Right cardiac atrium (tissue), 5 donors: ENCODE data around the gene SLX4IP. TPM values are rescaled to one million over a fixed set of nuclear protein-coding genes. Genes with fewer than 3 reads are reported as not detected.

Source experiments
- ATAC-seq, 2 donors: fragments of 200-7000 bp; cut with Tn5 transposase; one replicate each; pipeline versions ENCODE4 v1.8.0 to v1.9.1; 2020; ENCODE audit warnings: moderate library complexity in 2 of 2, mild to moderate bottlenecking in 1 of 2
- DNase-seq, 3 donors: peaks; one replicate each; pipeline ENCODE4 v3.0.0-alpha.2; 2020
- H3K27ac ChIP-seq: one replicate; pipeline ENCODE4 v1.5.1; 2013; ENCODE audit warnings: mild to moderate bottlenecking, low read length, control low read depth, moderate library complexity
- H3K27me3 ChIP-seq: one replicate; pipeline ENCODE4 v1.6.1; 2013; ENCODE audit not compliant: control insufficient read depth, insufficient read depth
- H3K4me1 ChIP-seq: one replicate; pipeline ENCODE4 v1.6.1; 2013; ENCODE audit warnings: low read length; ENCODE audit not compliant: control insufficient read depth, insufficient read depth
- H3K4me3 ChIP-seq: one replicate; pipeline ENCODE4 v1.5.1; 2013; ENCODE audit warnings: low read length, control low read depth
- H3K9me3 ChIP-seq: one replicate; pipeline ENCODE4 v1.6.1; 2013; ENCODE audit warnings: low read length; ENCODE audit not compliant: control insufficient read depth
- WGBS: extraction: QIAGEN DNeasy Blood & Tissue Kit; methylation state at CpG from one replicate; pipeline ENCODE4 v1.1.7; 2013; 5-methylcytosine and 5-hydroxymethylcytosine counted together
- intact Hi-C, 4 donors: fragments of 100-400 bp; cut with DNase I; formaldehyde crosslinking; loops; one replicate each; pipeline versions ENCODE4 v1.11.0 to v1.14.0; 2022 to 2023
- polyA plus RNA-seq: library from polyadenylated mRNA; stranded (reverse); fragments of 200-250 nt; gene quantifications from one replicate; pipeline ENCODE4 v1.2.3, GENCODE V29; 2013
- total RNA-seq, 4 donors: library from RNA; stranded (reverse); fragmentation: NEBNext Ultra II Directional; extraction: Animal tissue kit (Norgen Biotek cat#: 25700); gene quantifications; one replicate each; pipeline ENCODE4 v1.2.1, GENCODE V29; 2021
- donor health status: healthy with polysubstance abuse.
- donor health status: DM: no; HTN: yes; CAD: no.
- donor health status: DM: no; HTN: no; CAD: no.
- donor health status: DM: no; HTN: yes; CAD: no; lungs with severe emphysema.
- donor health status: DM: yes; HTN: yes; CAD: no.

The SLX4IP gene
- total and polyA plus RNA-seq, 5 donors, result 1.3 to 3.2 (median 2.5) TPM

DNA sequence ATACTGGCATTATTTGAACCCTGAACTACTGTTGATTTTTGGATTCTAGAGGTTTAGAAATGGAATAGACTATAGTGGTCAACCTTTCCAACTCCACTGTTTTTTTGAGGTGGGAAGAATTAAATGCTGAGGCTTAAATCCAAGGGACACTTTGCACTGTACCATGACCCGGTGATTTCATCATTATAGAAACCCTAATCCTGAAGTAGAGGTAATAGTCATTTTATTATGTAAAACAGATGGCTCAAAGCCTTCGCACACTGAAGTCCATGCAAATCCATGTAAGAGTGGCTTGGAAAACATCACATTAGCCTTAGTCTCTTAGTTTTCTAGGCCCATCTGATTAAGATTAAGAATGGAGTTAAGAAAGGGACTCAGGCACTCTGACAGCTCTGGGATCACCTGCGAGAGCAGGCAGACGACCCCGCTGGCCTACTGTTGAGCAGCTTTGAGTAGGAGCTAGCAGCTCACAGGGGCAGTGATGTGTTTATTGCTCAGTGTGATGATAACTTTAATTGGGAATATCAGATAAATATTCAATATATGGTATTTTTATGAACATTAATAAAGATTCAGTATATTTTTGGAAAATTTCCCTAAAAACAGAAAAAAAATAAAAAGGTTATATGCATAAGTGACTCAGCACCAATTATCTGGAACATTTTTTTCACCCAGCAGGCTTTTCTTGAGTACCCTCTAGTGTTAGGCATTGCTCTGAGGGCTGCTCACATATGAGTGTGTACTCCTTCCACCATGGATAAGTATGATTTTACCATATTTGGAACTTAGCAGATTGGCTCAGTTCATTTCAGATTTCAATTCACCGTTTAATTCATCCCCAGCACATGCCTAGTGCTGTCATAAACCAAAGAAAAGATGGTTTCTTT is 13.4 kb downstream of the SLX4IP start:
- DNase-seq (no peak), ATAC-seq (no peak)
- Histone ChIP-seq H3K9me3 (no peaks in the 10 kb centered on the region), H3K4me1 (no peaks in the 10 kb centered on the region), H3K4me3 (no peak overlapping the region), H3K27ac (no peak overlapping the region), H3K27me3 (no peaks in the 10 kb centered on the region)
- intact Hi-C loops, result no loop called here
- WGBS, result 95% methylated on average over 6 of the region's 6 CpGs

DNA sequence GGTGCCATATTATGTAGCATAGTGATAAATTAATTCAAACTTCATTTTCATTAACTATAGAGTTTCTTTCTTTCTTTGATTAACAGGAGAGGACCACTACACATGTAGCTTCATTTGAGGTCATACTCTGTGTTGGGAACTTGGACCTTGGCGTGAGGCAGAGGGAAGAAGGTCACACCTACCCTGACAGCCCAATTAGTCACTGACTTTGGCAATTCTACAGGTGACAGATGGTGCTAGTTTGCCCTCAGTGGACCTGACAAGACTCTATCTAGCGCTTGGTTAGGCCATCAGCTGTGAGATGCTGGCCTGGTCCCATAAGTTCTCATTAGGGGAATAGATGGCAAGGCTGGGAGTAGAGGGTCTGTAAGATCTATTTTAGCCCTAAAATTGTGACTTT is 14.2 kb downstream of the SLX4IP start:
- WGBS, result 97% methylated on average over 2 of the region's 2 CpGs

DNA sequence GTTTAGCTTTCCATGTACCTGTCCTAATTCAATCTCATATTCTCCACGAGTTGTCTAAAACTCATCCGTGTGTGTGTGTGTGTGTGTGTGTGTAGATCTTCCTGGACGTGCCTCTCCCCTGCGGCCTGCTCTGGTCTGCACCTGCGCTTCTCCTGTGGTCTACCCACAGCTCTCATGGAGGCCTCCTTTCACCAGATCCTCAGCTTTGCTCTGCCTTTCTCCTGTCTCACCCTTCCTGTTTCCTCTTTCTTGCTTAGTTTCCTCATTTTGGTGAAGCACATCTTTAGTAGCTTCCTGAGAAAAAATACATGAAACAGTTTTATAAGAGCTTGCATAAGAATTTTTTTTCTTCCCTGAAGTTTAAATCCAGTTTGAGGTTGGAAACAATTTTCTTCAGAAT is 18.1 kb downstream of the SLX4IP start:
- DNase-seq (no peak), ATAC-seq (peak in 1 of 2 donors; percentile 45)
- Histone ChIP-seq H3K27ac (no peak overlapping the region), H3K27me3 (no peaks in the 10 kb centered on the region), H3K4me1 (no peaks in the 10 kb centered on the region), H3K4me3 (no peak overlapping the region), H3K9me3 (no peaks in the 10 kb centered on the region)
- intact Hi-C loops, result no loop called here
- 60% methylated on average over 5 of the region's 5 CpGs for WGBS

More for the DNA sequence above, 14.2 kb downstream of the SLX4IP start:
- no peak for ATAC-seq
- Histone ChIP-seq H3K4me3 (no peak overlapping the region), H3K9me3 (no peaks in the 10 kb centered on the region), H3K27me3 (no peaks in the 10 kb centered on the region), H3K27ac (no peak overlapping the region), H3K4me1 (no peaks in the 10 kb centered on the region)
- intact Hi-C loops, result no loop called here
- no peak for DNase-seq

DNA sequence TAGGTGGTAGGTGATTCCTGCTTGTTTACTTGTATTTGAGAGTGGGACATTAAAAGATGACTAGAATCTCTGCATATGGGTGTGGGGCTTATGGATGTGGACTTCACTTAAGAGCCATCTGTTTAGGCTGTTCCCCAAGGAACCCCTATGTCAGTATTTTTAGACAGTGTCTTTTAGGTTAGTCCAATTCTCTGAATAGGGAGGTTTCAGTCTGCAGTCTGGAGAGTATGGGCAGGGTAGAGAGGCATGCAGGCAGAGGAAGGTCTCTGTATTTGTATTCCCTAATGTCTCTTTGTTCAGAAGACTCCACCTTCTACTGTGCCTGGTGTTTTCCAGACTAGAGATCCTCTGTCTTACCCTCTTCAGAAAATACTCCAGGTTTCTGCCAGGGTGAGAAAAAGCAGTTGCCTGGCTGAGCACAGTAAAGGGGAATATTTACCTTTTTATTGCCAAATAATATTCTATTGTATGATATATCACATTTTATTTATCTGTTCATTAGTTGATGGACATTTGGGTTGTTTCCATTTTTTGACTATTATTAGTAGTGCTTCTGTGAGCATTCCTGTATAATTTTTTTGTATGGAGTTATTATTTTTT is 19.1 kb downstream of the SLX4IP start:
- DNase-seq, result no peak
- ATAC-seq, result no peak
- intact Hi-C loops, result no loop called here
- Histone ChIP-seq H3K4me3 (no peak overlapping the region), H3K4me1 (no peaks in the 10 kb centered on the region), H3K9me3 (no peaks in the 10 kb centered on the region), H3K27ac (no peak overlapping the region), H3K27me3 (no peaks in the 10 kb centered on the region)

DNA sequence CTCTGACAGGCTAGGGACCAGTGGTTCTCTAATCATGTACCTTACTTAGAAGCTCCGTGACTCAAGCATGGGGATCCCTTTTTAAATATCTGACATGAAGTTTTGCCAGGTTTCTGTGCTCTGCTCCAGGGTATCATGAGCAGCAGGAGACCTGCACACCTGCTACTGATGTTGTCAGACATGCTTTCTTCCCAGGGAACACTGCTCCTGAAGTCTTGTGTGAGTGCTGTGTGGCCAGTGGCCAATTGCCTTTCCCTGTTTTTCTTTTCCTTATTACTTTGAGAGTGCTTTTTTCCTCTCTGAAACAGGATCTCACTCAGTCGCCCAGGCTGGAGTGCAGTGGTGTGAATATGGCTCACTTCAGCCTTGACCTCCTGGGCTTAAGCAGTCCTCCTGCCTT is 26.4 kb downstream of the SLX4IP start:
- Histone ChIP-seq H3K9me3 (no peaks in the 10 kb centered on the region), H3K4me1 (no peaks in the 10 kb centered on the region), H3K4me3 (no peak overlapping the region), H3K27ac (no peak overlapping the region), H3K27me3 (no peaks in the 10 kb centered on the region)
- DNase-seq (no peak), ATAC-seq (no peak)
- intact Hi-C loops, result no loop called here
- WGBS, result 97% methylated on average over 2 of the region's 2 CpGs

DNA sequence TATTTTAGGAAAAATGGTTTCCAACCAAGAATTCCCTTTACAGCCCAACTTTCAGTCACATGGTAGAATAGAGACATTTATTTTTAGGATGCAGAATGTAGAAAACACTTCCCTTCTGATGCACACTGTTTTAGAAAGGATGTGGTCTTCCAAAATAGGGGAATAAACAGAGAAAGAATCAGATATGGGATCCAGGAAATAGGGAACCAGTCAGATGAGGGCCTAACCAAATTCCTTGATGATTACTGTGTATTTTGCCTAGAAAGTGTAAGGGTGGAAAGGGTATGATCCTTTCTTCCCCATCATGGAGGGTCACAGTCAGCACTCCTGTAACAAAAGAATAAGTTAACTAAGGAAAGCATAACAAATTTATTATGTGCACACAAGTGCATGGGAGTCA is 27.4 kb downstream of the SLX4IP start:
- Histone ChIP-seq H3K4me1 (no peaks in the 10 kb centered on the region), H3K27ac (no peak overlapping the region), H3K27me3 (no peaks in the 10 kb centered on the region), H3K9me3 (no peaks in the 10 kb centered on the region), H3K4me3 (no peak overlapping the region)
- ATAC-seq (no peak), DNase-seq (no peak)
- intact Hi-C loops, result no loop called here

DNA sequence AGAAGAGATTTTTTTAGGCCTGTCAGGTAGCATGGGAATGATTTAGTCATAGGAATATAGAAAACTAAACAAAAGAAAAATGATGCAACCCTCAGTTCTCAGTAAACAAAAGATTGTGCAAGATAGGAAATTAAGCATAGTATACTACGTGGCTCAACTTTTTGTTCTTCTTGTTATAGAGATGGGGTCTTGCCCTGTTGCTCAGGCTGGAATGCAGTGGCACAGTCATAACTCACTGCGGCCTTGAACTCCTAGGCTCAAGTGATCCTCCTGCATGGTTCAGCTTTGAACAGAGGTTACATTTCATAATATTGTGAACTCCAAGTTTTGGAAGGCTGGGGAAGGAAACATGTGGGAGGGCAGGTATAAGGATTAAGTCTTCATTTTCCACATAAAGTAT is 28.5 kb downstream of the SLX4IP start:
- Histone ChIP-seq H3K4me1 (no peaks in the 10 kb centered on the region), H3K4me3 (no peak overlapping the region), H3K9me3 (no peaks in the 10 kb centered on the region), H3K27ac (no peak overlapping the region), H3K27me3 (no peaks in the 10 kb centered on the region)
- WGBS, result 92% methylated on average over 2 of the region's 2 CpGs
- DNase-seq (no peak), ATAC-seq (no peak)
- intact Hi-C loops, result no loop called here

DNA sequence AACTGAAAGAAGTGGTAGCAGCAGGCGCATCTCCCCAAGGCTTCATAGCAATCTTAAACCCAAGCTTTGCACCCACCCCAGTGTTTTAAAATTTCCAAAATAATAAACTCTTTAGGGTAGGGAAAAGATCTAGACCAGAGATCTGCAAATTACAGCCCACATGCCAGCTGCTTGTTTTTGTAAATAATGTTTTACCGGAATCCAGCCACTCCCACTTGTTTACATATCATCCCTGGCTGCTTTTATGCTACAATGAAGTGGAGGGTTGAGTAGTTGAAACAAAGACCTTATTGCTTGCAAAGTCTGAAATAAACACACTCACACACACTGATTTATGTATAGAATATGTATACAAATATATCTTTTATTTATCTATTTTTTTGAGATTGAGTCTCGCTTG is 30.0 kb downstream of the SLX4IP start:
- H3K4me3 ChIP-seq, result no peak overlapping the region
- intact Hi-C loops, result loop anchor here in 1 of 4 donors (5.0 kb wide), 1 partner anchor 1077 kb away; no protein-coding TSS in a partner anchor
- WGBS, result 93% methylated on average over 3 of the region's 3 CpGs
- no peaks in the 10 kb centered on the region for H3K4me1 ChIP-seq
- H3K27ac ChIP-seq, result no peak overlapping the region
- H3K27me3 ChIP-seq, result no peaks in the 10 kb centered on the region
- ATAC-seq, result no peak
- DNase-seq, result no peak
- H3K9me3 ChIP-seq, result no peaks in the 10 kb centered on the region

DNA sequence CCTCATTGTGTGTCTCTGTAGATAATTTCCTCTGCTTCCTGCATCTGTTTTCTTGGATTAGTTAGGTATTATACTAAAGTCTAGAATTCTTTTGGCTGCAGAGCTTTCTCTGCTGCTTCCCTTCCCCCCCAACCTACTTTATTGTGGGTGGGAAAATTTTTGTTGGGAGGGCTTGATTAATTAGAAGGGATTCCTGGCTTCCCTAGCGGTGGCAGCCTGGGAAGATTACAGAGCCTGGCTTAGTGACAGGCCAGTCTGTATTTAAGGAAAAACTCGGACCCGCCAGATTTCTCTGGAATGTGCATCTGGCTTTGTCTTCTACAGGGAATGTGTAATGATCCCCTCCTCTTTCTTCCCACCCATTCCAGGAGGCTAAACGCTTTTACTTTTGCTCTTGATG is 31.2 kb downstream of the SLX4IP start:
- ATAC-seq (peak; percentile 43 to 50), DNase-seq (no peak)
- Histone ChIP-seq H3K9me3 (no peaks in the 10 kb centered on the region), H3K4me1 (no peaks in the 10 kb centered on the region), H3K4me3 (peak overlapping the region; percentile 29), H3K27ac (peak overlapping the region; percentile 45), H3K27me3 (no peaks in the 10 kb centered on the region)
- 29% methylated on average over 4 of the region's 4 CpGs for WGBS
- intact Hi-C loops, result loop anchor here in 1 of 4 donors (5.0 kb wide), 1 partner anchor 1076 kb away; no protein-coding TSS in a partner anchor

DNA sequence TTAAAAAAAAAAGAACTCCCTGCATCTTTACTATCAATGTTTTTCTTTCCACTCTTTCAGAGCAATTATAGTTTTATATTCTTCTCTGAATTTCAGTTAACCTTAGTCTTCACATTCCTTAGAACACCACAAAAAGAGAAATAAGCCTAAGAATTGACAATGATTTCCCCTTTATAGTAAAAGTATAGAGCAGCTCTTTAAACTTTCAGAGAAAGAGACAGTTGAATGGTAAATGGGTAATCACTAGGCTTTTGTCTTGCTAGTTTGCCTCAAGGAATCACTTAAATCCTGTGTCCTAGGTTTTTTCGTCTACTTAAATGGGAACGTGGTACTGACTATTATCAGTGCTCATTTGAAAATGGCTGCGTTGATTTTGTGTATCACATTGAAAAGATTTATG is 31.8 kb downstream of the SLX4IP start:
- 56% methylated on average over 3 of the region's 3 CpGs for WGBS
- intact Hi-C loops, result loop anchor here in 1 of 4 donors (5.0 kb wide), 1 partner anchor 1075 kb away; no protein-coding TSS in a partner anchor

DNA sequence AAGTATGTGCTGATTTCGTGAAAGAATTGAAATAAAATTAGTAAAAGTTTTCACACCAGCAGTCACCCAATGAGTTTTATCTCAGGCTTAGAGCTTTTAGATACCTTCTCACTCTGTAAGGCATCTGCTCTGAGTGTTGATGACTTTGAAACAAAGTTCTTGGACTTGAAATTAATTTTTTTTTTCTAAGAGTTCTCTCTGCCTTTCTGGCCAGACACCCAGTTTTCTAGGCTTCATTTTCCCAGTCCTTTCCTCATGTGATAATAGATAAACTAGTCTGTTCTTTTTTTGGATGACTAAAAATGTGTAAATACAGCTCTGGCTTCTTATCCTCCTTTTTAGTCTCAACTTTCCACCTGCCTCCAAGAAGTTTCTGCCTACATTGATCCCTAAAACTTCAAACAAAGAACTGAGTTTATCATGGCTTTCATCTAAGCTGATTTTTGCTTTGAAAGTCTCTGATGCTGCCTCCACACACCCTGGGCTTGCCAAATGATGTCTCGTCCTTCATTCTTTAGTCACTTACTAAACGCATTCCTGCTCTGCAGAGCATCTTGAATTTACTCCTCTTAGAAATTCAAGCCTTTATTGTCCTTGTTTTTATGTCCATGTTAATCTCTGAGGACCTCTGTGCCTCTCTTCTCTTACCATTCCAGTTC is 32.7 kb downstream of the SLX4IP start:
- 34% methylated on average over 3 of the region's 3 CpGs for WGBS
- H3K4me1 ChIP-seq, result no peaks in the 10 kb centered on the region
- intact Hi-C loops, result loop anchor here in 1 of 4 donors (5.0 kb wide), 1 partner anchor 1074 kb away; no protein-coding TSS in a partner anchor
- no peak for ATAC-seq
- H3K9me3 ChIP-seq, result no peaks in the 10 kb centered on the region
- DNase-seq, result no peak
- H3K27ac ChIP-seq, result no peak overlapping the region
- no peak overlapping the region for H3K4me3 ChIP-seq
- H3K27me3 ChIP-seq, result no peaks in the 10 kb centered on the region

More for the DNA sequence above, 31.8 kb downstream of the SLX4IP start:
- Histone ChIP-seq H3K4me1 (no peaks in the 10 kb centered on the region), H3K9me3 (no peaks in the 10 kb centered on the region), H3K27ac (no peak overlapping the region), H3K27me3 (no peaks in the 10 kb centered on the region), H3K4me3 (peak overlapping the region; percentile 29)
- ATAC-seq, result no peak
- no peak for DNase-seq
